Testis (tissue), 3 donors: ENCODE measurements around the gene NUP214. TPM values are rescaled to one million over a fixed set of nuclear protein-coding genes. Genes with fewer than 3 reads are reported as not detected.

Experiments
- DNase-seq: peaks from one replicate; pipeline ENCODE4 v3.0.0-alpha.2; 2019
- H3K27ac ChIP-seq, 2 donors: fragments of 200-600 bp; sonication (generic); one replicate each; pipeline ENCODE4 v1.5.1; 2019
- H3K27me3 ChIP-seq: fragments of 200-600 bp; sonication (generic); one replicate; pipeline ENCODE4 v1.5.1; 2019
- H3K36me3 ChIP-seq: fragments of 200-600 bp; sonication (generic); one replicate; pipeline ENCODE4 v1.5.1; 2017; ENCODE audit warnings: low read depth; ENCODE audit errors: missing control alignments
- H3K4me1 ChIP-seq: fragments of 200-600 bp; sonication (generic); one replicate; pipeline ENCODE4 v1.5.1; 2019
- H3K4me3 ChIP-seq, 2 donors: fragments of 200-600 bp; sonication (generic); one replicate each; pipeline ENCODE4 v1.5.1; 2017 to 2019
- H3K9me3 ChIP-seq: fragments of 200-600 bp; sonication (generic); one replicate; pipeline ENCODE4 v1.5.1; 2017
- POLR2A ChIP-seq: fragments of 450-650 bp; IDR thresholded peaks from one replicate; pipeline ENCODE4 v1.6.1; 2017; ENCODE audit warnings: antibody characterized with exemption, mild to moderate bottlenecking, moderate library complexity
- WGBS, 2 donors: methylation state at CpG; one replicate each; pipeline ENCODE4 v1.1.5; 2018; 5-methylcytosine and 5-hydroxymethylcytosine counted together
- intact Hi-C: fragments of 100-400 bp; cut with DNase I; formaldehyde crosslinking; loops from one replicate; pipeline ENCODE4 v1.15.1; 2023; ENCODE audit warnings: low total_unique reads
- polyA plus RNA-seq: library from polyadenylated mRNA; stranded (reverse); fragments of 350-450 nt; fragmentation: Illumina TruSeq; extraction: RNeasy Lipid Tissue Mini Kit (QIAGEN cat#74804); gene quantifications from one replicate; pipeline ENCODE4 v1.2.3, GENCODE V29; 2014; ENCODE audit warnings: low read depth, low replicate concordance; ENCODE audit not compliant: insufficient read depth
- total RNA-seq, 2 donors: library from RNA; depleted of rRNA; stranded (reverse); fragments of >200 nt; gene quantifications; one replicate each; pipeline ENCODE4 v1.2.3, GENCODE V29; 2016
- TF ChIP-seq, protein P1 (sequence below), 3 experiments: fragments of 450-650 bp in 2 of 3; fragments of 200-600 bp in 1 of 3; sonication (generic) in 1 of 3; IDR thresholded peaks; one replicate each; pipeline ENCODE4 v1.5.1; 2016 to 2019; ENCODE audit warnings: antibody characterized with exemption in 3 of 3, mild to moderate bottlenecking in 2 of 3, moderate library complexity in 1 of 3

Gene NUP214
- total and polyA plus RNA-seq, 3 donors from 2014 or later: 190 to 250 (median 237) TPM

DNA sequence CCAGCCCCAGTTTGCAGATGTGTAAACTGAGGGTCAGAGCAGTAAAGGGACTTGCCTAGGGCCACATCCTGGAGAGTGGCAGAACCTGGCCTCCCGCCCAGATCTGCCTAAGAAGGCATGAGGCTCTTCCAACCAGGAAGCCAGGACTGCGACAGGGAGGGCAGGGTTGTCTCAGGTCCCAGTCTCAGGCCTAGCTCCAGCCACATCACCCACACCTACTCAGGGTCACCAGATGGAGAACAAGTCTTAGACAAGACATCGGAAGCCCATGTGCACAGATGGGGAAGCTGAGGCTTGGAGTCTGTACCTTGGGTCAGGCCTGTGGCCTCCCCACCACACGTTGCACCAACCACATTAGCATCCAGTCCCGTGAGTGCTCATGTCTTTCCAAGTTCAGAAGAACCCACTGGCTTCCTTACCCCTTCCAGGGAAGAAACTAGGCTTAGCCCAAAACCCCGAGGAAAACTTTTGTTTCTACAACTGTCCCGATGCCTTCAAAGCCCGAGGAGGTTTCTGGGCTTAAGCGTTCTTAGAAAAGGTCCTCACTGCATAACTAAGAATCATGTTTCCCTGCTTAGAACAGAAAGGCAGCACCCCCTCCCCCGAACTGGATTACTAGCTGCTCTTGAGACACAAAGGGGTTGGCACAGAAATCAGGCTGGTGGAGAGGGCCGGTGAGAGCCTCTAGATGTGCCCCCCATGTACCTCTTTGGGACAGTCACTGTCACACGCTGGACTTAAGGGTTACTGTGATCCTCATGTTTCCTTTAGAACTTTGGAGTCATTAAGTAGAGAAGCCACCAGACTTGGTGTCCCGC is 148.7 kb downstream of the NUP214 start:
- TF ChIP-seq POLR2A: no peak
- TF ChIP-seq, protein P1, sequence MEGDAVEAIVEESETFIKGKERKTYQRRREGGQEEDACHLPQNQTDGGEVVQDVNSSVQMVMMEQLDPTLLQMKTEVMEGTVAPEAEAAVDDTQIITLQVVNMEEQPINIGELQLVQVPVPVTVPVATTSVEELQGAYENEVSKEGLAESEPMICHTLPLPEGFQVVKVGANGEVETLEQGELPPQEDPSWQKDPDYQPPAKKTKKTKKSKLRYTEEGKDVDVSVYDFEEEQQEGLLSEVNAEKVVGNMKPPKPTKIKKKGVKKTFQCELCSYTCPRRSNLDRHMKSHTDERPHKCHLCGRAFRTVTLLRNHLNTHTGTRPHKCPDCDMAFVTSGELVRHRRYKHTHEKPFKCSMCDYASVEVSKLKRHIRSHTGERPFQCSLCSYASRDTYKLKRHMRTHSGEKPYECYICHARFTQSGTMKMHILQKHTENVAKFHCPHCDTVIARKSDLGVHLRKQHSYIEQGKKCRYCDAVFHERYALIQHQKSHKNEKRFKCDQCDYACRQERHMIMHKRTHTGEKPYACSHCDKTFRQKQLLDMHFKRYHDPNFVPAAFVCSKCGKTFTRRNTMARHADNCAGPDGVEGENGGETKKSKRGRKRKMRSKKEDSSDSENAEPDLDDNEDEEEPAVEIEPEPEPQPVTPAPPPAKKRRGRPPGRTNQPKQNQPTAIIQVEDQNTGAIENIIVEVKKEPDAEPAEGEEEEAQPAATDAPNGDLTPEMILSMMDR (IDR thresholded peaks at IDR 0.05): no peak
- 53 to 71% methylated on average over 13 of the region's 13 CpGs for WGBS, 2 donors
- Histone ChIP-seq H3K4me1 (peaks cover 42% of the 10 kb centered on the region), H3K36me3 (no peaks in the 10 kb centered on the region), H3K27me3 (no peaks in the 10 kb centered on the region), H3K9me3 (no peaks in the 10 kb centered on the region), H3K27ac (peak overlapping the region; percentile 85 to 92), H3K4me3 (peak overlapping the region; percentile 62 to 72)
- no peak for DNase-seq
- intact Hi-C loops: no loop called here

DNA sequence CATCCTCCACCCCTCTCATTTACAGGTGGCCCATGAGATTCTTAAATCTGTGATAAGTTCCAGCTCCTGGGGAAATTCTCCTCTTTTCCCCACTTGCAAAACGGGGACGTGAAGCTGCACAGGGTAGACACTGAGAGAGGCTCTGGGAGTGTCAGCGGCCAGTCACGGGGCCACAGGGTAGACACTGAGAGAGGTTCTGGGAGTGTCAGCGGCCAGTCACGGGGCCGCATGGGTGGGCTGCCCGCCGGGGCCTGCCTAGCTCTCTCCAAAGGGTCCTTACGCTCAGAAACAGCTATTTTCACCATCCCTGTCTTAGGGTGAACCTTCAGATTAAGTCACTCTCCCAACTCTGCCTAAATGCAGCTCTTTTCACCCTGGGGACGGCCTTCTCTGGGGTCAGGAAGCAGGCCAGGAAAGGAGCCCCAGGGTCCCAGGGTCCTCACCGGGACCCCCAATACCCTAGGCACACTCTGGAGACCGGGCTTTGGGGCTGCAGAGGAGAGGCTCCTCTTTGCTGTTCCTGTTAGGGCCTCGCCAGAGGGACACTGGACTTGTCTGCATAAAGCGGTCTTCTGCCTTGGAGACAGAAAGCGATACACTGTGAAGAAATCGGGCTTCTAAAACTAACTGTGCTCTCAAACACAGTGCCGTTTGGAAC is 149.4 kb downstream of the NUP214 start:
- Histone ChIP-seq H3K4me3 (peak overlapping the region; percentile 62 to 72), H3K4me1 (peaks cover 34% of the 10 kb centered on the region), H3K9me3 (no peaks in the 10 kb centered on the region), H3K27ac (peak overlapping the region; percentile 85 to 92), H3K27me3 (no peaks in the 10 kb centered on the region), H3K36me3 (no peaks in the 10 kb centered on the region)
- intact Hi-C loops: no loop called here
- WGBS, 2 donors: 34 to 45% methylated on average over 14 to 18 of the region's 18 CpGs
- no peak for TF ChIP-seq POLR2A
- TF ChIP-seq, protein P1 (IDR thresholded peaks at IDR 0.05): no peak
- DNase-seq: peak; percentile 82

DNA sequence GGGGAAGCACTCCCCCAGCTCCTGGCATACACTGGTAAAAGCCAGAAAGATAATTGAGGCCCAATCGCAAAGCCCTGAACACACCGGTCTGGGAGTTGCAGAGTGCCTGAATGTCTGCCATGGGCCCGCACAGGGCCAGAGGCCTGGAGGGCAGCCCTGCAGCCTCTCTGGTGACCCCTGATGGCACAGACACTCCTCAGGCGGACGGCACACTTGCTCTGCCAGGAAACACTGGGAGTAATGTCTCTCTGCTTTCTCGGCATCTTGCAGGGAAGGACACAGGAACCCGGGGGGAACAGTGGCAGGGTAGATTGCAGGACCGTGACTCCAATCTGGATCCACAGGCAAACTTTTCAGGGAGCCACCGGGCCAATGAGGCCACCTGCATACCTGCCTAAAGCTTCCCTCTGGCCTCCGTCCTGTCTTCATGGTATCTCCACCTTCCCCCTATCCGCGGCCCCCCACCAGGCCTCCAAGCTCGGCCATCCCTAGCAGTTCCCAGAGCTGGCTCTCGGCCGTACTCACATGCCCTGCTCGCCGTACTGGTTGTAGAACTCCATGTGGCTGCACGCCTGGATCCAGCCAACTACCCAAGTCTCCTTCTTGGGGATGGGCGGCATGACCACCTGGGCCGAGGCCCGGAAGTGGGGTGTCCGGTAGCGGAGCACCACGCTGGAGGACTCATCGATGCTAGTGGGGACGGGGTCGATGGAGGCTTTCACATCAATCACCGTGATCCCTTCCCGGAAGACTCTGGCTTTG is 150.1 kb downstream of the NUP214 start:
- TF ChIP-seq, protein P1 (IDR thresholded peaks at IDR 0.05): no peak
- no peak for TF ChIP-seq POLR2A
- intact Hi-C loops: no loop called here
- DNase-seq: peak; percentile 81
- Histone ChIP-seq H3K9me3 (no peaks in the 10 kb centered on the region), H3K27me3 (no peaks in the 10 kb centered on the region), H3K4me3 (peak overlapping the region; percentile 62 to 72), H3K4me1 (peaks cover 27% of the 10 kb centered on the region), H3K36me3 (no peaks in the 10 kb centered on the region), H3K27ac (peak overlapping the region; percentile 85 to 92)
- 38 to 47% methylated on average over 22 to 29 of the region's 29 CpGs for whole genome bisulfite sequencing, 2 donors

DNA sequence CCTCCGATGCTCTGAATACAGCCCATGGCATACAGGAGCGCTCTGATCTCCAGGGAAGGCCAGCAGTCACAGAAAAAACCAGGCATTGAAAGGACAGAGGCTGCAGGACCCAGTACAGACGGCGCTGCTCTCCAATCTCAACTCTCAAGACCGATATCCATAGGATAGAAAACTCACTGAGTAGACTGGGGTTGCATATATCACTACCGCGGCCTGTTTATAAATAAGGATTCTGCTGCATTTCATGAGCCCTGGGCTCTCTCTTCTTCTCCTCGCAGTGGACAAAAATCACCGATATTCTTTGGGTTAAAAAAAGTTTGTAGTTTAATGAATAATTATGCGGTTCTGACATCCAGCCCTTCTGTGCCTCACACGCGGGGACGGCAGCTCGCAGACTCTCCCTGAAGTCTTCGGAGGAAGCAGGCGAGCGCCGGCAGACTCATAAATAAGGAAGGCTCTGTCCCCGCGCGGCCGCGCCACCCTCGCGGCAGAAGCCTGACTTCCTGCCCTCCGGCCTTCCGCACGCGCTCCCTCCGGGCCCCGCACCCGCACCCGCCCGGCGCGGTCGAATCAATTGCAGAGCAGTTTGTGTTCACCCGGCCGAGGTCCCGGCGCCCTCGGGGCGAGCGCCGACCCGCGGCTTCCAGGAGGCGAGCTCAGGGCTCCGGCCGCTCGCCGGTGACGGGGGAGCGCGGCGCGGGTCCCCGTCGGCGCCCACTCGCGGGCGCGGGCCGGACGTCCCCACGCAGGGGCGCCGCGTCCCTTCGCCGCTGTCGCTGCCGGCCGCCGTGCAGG is 150.9 kb downstream of the NUP214 start, which contains the start of gene FAM78A:
Gene FAM78A (minus strand): TSS at position 417 of the 795 bp plus-strand sequence. CDS start 331 bp downstream, at position 86.
- Histone ChIP-seq H3K27ac (peak within 1 kb of the TSS; percentile 85 to 92), H3K4me3 (peak within 1 kb of the TSS; percentile 62 to 72), H3K4me1 (peaks cover 21% of the 10 kb centered on the region), H3K36me3 (no peaks in the 10 kb centered on the region), H3K27me3 (no peaks in the 10 kb centered on the region), H3K9me3 (no peaks in the 10 kb centered on the region)
- WGBS, 2 donors: 6 to 7% methylated on average over 25 to 53 of the region's 76 CpGs
- intact Hi-C loops: no loop called here
- DNase-seq: peak; percentile 59
- TF ChIP-seq POLR2A: no peak
- TF ChIP-seq, protein P1 (IDR thresholded peaks at IDR 0.05): no peak
